IPS-18c (cell line): ENCODE measurements around the gene HOMER3.
"Not testable (repeated sequence)": the region's sequence is repeated elsewhere in the genome, so short reads cannot be mapped to it uniquely, and the experiment has no call there.

Experiments
- H3K4me3 ChIP-seq: 2 replicates; pipeline ENCODE4 v1.7.0; 2013; ENCODE audit warnings: low read depth, mild to moderate bottlenecking, low read length, moderate library complexity; ENCODE audit not compliant: insufficient read depth
- H3K9me3 ChIP-seq: one replicate; pipeline ENCODE4 v1.6.1; 2013; ENCODE audit warnings: mild to moderate bottlenecking, low read length, moderate library complexity; ENCODE audit not compliant: control insufficient read depth, insufficient read depth

HOMER3 gene

GRCh38 chr19:18939163-18939562 is 1.9 kb downstream of the HOMER3 start:
- Histone ChIP-seq H3K4me3 (peak overlapping the region; percentile 60; the same call in 1 of the 2 replicates), H3K9me3 (no peaks in the 10 kb centered on the region)

GRCh38 chr19:18933297-18933696 is 7.7 kb downstream of the HOMER3 start:
- Histone ChIP-seq H3K4me3 (peak overlapping the region; percentile 50; the same call in 1 of the 2 replicates), H3K9me3 (no peaks in the 10 kb centered on the region)

DNA sequence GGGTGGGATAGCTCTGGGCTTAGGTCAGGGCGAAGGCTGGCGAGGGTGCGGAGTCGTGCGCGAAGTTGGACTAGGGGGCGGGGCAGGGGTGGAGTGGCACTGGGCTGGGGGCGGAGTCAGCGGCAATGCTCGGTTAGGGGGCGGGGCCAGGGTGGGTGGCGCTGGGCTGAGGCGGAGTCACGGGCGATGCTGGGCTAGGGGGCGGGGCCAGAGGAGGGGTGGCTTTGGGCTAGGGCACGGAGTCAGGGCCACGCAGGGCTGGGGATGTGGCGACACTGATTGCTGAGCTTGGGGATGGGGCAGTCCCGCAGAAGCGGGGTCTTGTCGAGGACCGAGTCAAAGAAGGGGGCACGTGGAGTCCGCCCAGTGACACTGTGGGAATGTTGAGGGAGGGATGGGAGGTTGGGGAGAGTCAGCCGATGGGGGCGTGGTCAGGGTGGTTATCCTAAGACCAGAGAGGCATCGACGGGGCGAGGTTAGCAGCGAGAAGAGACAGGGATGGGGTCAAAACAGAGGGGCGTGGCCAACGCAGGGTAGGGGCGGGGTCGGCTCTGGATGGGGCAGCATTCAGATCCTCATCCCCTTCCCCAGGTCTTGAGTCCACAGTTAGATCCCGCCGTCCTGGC is 8.7 kb downstream of the HOMER3 start:
- Histone ChIP-seq H3K4me3 (peak overlapping the region; percentile 39), H3K9me3 (no peaks in the 10 kb centered on the region)

DNA sequence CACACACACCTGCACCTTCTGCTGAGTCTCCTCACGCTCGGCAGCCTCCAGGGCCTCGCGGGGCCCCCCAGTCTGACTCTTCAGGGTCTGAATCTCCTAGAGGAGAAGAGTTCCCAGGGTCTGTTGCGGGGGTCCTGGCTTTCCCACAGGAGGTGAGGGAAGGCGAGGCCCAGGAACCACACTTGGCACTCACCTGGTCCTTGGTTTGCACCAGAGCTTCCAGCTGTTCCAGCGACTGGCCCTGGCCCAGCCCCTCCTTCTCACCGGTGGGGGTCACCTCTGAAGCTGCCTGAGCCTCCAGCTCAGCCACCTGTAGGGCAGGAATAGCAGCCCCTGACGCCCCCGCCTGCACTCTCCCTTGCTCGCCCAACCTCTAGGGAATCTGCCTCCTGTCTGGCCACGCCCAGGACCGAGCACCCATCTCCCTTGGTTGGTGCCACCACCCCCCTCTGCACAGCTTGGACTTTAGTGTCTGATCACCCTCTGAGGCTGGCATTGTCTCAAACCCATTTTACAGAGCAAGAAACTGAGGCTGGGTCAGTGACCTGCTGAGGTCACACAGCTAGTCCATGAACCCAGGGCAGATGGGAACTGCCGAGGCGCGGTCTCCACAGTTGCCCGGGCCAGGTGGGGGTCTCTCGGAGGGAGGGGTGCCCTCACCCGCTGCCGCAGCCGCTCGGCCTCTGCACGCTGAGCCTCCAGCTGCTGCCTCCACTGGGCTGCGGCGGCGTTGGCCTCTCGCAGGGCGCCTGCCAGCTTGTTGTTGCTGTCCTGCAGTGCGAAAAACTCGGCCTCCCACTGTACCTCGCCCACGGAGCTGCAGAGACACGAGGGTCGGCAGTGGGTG is 9.5 kb downstream of the HOMER3 start:
- Histone ChIP-seq H3K4me3 (no peak overlapping the region), H3K9me3 (no peaks in the 10 kb centered on the region)

GRCh38 chr19:18929311-18929710 is 11.7 kb downstream of the HOMER3 start:
- Histone ChIP-seq H3K4me3 (no peak overlapping the region), H3K9me3 (no peaks in the 10 kb centered on the region)

DNA sequence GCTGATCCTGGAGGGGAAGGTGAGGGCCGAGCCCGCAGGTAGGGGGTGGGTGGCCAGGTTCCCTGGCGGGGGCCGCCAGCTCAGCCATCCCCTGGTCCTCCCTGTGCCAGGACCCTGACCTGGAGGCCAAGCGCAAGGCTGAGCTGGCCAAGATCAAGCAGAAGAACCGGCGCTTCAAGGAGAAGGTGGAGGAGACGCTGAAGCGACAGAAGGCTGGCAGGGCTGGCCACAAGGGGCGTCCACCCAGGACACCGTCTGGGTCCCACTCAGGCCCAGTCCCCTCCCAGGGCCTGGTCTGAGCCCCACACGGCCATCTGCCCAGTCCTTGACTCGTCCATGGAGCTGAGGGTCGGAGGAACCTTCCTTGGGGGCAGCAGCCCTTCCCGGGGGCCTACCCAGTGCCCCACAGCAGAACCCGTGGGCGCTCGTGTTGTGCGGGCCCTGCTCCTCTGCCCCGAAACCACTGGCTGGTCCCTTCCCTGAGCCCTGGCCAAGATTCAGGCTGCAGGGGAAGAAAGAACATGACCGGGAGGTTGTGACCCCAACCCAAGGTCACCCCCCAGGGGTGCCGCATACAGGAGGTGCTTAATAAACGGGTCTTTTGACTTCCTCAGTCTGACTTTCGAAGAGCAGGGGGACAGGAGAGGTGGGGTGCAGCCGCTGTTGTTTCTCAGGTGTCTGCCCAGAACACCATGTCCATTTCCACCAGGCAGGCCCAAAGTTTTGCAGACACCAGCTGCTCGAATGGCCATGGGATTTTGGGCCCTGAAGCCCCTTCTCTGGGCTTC is 12.8 kb downstream of the HOMER3 start:
- Histone ChIP-seq H3K9me3 (no peaks in the 10 kb centered on the region), H3K4me3 (no peak overlapping the region)

- H3K9me3 ChIP-seq, result no peaks in the 10 kb centered on the region
- no peak overlapping the region for H3K4me3 ChIP-seq
Measured at GRCh38 chr19:18924684-18925213, 16.3 kb downstream of the HOMER3 start.

GRCh38 chr19:18922228-18922985 is 18.6 kb downstream of the HOMER3 start:
- Histone ChIP-seq H3K9me3 (peaks cover 2% of the 10 kb centered on the region), H3K4me3 (no peak overlapping the region)

DNA sequence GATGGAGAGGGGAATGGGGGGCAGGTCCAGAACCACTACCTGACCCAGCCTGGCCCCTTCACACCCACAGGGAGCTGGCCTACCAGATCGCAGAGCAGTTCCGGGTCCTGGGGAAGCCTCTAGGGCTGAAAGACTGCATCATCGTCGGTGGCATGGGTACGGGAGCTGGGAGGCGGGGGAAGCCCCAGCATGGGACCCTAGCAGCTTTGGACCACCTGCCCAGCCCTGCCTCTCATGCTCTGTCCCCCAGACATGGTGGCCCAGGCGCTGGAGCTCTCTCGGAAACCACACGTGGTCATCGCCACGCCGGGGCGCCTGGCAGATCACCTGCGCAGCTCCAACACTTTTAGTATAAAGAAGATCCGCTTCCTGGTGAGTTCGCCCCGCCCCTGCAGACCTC is 19.4 kb downstream of the HOMER3 start:
- peaks cover 2% of the 10 kb centered on the region for H3K9me3 ChIP-seq
- no peak overlapping the region for H3K4me3 ChIP-seq

- peaks cover 2% of the 10 kb centered on the region for H3K9me3 ChIP-seq
- peak overlapping the region; percentile 83 for H3K4me3 ChIP-seq
Measured at GRCh38 chr19:18920400-18920799, 20.6 kb downstream of the HOMER3 start.

DNA sequence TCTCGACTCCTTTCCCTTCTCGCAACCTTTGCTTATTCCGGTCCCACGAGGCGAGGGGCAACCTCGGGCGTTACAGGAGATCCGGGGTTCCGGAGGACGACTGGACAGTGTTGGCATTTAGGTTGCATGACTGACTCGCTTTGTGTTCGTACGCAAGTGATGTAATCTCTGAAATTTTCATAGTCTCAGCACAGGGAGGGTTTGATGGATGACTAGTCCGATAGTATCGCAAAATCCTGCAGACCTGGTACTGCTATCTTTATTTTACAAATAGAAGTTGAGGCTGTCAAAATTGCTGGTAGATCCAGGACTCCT is 21.2 kb downstream of the HOMER3 start:
- peaks cover 2% of the 10 kb centered on the region for H3K9me3 ChIP-seq
- H3K4me3 ChIP-seq, result peak overlapping the region; percentile 83

DNA sequence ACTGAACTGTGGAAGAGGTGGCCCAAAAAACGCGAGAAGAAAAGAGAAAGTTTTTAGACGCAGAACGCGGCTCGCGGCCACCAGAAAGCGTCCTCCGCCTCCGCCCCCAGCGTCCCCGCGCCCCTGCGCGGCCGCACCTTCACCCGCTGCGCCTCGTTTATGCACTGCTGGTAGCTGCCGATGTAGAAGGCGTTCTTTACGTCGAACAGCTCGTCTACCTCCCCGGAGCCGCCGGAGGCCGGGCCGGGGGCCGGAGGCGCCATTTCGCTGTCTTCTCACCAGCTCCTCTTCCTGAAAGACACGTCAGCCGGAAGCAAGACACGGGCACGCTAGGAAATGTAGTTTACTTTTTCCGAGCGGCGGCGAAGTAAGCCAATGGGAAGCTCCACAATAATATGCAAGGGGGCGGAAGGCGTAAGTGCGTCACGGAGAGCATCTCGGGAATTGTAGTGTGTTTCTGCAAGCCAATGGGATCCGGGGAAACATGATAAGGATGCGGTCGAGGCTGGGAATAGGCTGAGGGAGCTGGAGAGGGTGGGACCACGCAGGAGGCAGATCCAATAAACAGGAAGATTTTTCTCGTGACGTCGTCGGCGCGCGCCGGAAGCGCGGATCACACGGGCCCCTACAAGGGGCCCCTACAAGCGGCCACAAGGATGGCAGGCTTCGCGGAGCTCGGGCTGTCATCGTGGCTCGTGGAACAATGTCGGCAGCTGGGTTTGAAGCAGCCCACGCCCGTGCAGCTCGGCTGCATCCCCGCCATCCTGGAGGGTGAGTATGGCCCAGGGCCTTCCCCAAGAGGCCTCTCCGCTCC is 21.7 kb downstream of the HOMER3 start, which contains the start of the genes COPE and DDX49:
Gene COPE (minus strand): TSS at position 302 of the 814 bp plus-strand sequence. CDS start 39 bp downstream, at position 263.
Gene DDX49 (plus strand): TSS at position 630 of the 814 bp plus-strand sequence. CDS start 27 bp downstream, at position 657.
- Histone ChIP-seq H3K4me3 (peak within 1 kb of the TSS; percentile 85), H3K9me3 (peaks cover 2% of the 10 kb centered on the region)

GRCh38 chr19:18917593-18917992 is 23.4 kb downstream of the HOMER3 start:
- H3K9me3 ChIP-seq, H3K4me3 ChIP-seq: not testable (repeated sequence)

- Histone ChIP-seq H3K9me3 (peaks cover 2% of the 10 kb centered on the region), H3K4me3 (no peak overlapping the region)
Measured at GRCh38 chr19:18915639-18916038, 25.4 kb downstream of the HOMER3 start.

DNA sequence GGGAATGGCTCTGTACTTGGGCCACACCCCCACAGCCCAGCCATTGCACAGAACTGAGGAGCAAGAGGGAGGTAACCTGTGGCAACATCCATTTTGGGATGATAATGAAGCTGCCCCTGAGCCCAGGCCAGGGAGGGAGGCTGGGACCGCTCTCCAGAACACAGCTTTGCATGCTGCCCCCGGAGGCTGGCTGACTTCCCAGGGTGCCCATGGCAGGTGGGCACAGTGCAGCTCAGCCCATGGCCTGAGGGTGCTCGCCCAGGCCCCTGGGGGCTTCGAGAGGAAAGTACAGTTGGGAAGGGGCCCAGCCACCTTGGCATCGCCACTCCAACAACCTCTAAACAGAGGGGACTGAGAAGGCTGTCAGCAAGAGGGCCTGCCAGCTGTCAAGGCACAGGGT is 27.6 kb downstream of the HOMER3 start:
- Histone ChIP-seq H3K9me3 (peaks cover 2% of the 10 kb centered on the region), H3K4me3 (no peak overlapping the region)

- Histone ChIP-seq H3K9me3 (peaks cover 2% of the 10 kb centered on the region), H3K4me3 (no peak overlapping the region)
Measured at GRCh38 chr19:18912933-18913332, 28.1 kb downstream of the HOMER3 start.
